HEK293 (cell line): ENCODE data around the gene AGR2.

ENCODE experiments used
- CTCF ChIP-seq: fragments of 450-650 bp; formaldehyde crosslinking; IDR thresholded peaks from 2 replicates; pipeline ENCODE4 v1.5.1; 2016; ENCODE audit warnings: missing biosample characterization, missing genetic modification characterization
- ZFP37 ChIP-seq: fragments of 450-650 bp; formaldehyde crosslinking; IDR thresholded peaks from 2 replicates; pipeline ENCODE4 v1.5.1; 2016; ENCODE audit warnings: missing biosample characterization, missing genetic modification characterization
- ZNF121 ChIP-seq: fragments of 450-650 bp; formaldehyde crosslinking; IDR thresholded peaks from 2 replicates; pipeline ENCODE4 v1.5.1; 2016; ENCODE audit warnings: missing biosample characterization, missing genetic modification characterization
- ZNF140 ChIP-seq: fragments of 450-650 bp; formaldehyde crosslinking; IDR thresholded peaks from 2 replicates; pipeline ENCODE4 v1.5.1; 2016; ENCODE audit warnings: missing biosample characterization, missing genetic modification characterization
- ZNF146 ChIP-seq: fragments of 450-650 bp; formaldehyde crosslinking; IDR thresholded peaks from 2 replicates; pipeline ENCODE4 v1.5.1; 2016; ENCODE audit warnings: missing biosample characterization, missing genetic modification characterization
- ZNF302 ChIP-seq: fragments of 450-650 bp; formaldehyde crosslinking; IDR thresholded peaks from 2 replicates; pipeline ENCODE4 v1.5.1; 2016; ENCODE audit warnings: missing biosample characterization, missing genetic modification characterization, low read depth
- TF ChIP-seq, protein P1 (sequence below): fragments of 450-650 bp; IDR thresholded peaks from 2 replicates; pipeline ENCODE4 v1.5.1; 2018; ENCODE audit warnings: missing biosample characterization, missing genetic modification characterization

DNA sequence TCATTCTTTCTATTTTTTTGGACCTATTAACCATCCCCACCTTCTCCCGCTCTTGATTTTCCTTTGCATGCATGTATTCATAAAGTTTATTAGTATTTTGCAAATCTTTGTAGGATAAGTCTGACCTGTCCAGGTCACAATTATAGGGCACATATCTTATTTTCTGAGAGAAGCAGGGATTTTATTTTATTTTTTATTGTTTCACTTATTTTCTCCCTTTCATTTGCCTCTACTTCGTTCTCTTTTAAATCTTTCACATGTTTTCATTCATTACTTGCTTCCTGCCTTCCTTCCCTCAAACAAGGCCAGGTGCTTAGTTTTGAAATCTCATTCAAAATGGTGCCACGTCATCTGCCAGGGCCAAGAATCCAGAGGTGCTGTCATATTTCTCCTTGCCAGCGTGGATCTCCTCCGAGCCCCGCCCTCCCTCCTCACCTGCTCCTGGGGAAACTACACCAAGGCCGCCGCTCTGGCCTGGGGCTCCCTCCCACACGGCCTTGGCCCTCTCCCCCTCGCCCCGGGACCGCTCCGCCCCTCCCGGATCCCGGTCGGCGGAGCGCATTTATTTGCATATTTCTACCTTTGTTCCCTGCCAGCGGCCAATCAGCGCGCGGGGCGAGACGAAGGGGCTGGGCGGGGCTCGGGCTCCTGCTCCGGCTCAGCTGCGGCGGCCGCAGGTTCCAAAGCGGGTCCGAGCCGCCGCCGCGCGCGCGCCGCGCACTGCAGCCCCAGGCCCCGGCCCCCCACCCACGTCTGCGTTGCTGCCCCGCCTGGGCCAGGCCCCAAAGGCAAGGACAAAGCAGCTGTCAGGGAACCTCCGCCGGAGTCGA is 51.5 kb downstream of the AGR2 start, which contains the start of gene TSPAN13:
- no peak for TF ChIP-seq ZFP37 (tag by site-specific recombination)
- no peak for TF ChIP-seq ZNF121 (tag by site-specific recombination)
- no peak for TF ChIP-seq CTCF (tag by site-specific recombination)
- no peak for TF ChIP-seq ZNF146 (tag by site-specific recombination)
- TF ChIP-seq ZNF302: no peak
- TF ChIP-seq, protein P1, sequence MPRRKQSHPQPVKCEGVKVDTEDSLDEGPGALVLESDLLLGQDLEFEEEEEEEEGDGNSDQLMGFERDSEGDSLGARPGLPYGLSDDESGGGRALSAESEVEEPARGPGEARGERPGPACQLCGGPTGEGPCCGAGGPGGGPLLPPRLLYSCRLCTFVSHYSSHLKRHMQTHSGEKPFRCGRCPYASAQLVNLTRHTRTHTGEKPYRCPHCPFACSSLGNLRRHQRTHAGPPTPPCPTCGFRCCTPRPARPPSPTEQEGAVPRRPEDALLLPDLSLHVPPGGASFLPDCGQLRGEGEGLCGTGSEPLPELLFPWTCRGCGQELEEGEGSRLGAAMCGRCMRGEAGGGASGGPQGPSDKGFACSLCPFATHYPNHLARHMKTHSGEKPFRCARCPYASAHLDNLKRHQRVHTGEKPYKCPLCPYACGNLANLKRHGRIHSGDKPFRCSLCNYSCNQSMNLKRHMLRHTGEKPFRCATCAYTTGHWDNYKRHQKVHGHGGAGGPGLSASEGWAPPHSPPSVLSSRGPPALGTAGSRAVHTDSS (tag by site-specific recombination): no peak
- no peak for TF ChIP-seq ZNF140 (tag by site-specific recombination)
